Activated CD4-positive, alpha-beta T cell treated with anti-CD3 and anti-CD28 coated beads, Interleukin-2, amount 50 U/mL, for 1 hour (primary cell): Measurements from ENCODE around the gene CUL4A.
"Not testable (repeated sequence)": the region's sequence is repeated elsewhere in the genome, so short reads cannot be mapped to it uniquely, and the experiment has no call there.

Experiments
- DNase-seq: peaks from one replicate; pipeline ENCODE4 v3.0.0-alpha.2; 2020

Gene CUL4A

DNA sequence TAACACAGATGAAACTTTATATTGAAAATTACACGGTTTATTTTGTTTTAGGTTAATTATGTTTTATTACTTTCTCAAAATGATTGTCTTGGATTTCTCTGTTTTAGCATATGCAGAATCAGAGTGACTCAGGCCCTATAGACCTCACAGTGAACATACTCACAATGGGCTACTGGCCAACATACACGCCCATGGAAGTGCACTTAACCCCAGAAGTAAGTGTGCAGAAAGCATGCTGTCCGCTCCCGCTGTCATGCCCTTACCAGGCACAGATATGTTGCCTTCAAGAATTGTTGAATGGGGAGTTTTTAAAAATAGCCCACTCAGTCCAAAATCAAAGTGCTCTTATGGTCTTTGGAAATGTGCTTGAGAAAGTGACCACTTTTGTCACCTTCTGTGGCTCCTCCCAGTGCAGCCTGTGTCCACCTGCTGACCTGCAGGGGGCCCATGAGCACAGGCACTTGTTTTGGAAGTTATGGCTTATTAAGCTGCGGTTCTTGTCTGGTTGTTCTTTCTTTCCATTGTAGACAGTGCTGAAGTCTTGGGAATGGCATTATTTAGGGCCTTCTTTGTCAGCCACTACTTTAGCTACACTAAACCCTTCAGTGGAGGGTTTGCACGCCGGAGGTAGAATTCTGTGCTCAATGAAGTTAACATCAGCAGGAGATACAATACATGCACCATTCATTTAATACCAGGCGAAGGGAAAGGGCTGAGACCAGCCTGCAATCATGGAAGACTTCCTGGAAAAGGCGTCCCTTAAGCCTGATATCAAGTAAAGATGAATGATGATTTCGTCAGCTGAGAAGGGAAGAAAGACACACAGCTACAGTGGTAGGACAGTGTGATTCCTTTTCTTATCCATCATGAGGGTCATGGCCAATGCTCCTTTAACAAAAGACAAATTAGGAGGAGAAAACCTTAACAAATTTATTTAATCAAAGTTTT, 36.7 kb downstream of the CUL4A start:
- DNase-seq: no peak

DNA sequence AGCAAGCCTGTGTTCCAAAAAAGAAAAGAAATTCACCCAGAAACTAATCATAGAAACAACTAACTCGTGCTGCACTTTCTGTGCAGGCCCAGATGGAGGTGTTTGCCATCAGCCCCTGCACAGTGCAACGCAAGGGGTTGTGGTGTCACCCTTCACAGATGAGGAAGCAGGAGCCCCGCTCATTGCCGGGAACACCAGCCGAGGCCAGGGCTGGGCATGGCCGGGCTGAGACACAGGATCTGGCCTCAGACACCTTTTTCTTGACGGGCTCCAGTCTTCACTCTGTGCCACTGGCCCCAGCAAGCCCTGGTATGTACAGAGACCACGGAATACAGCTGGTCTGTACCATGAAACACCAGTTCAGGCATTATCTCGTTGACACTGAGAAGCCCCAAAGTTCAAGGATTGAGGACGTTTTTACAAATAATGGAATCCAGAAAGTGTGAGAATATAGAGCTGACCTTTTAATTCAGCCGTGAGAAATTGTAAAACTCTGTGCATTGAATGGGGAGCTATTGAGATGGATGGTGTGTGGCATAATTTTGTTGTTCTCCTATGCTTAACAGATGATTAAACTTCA, 43.2 kb downstream of the CUL4A start:
- no peak for DNase-seq

DNA sequence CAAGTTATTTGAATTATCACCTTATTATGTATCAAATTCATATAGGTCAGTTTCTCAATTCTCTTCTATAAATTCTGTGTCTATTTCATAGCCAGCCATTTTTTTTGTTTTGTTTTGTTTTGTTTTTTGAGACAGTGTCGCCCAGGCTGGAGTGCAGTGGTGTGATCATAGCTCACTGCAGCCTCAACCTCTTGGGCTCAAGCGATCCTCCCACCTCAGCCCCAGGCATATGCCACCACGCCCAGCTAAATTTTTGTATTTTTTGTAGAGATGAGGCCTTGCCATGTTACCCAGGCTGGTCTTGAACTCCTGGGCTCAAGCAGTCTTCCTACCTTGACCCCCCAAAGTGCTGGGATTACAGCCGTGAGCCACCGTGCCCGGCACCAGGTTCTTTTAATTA, 48.5 kb downstream of the CUL4A start:
- DNase-seq: not testable (repeated sequence)

DNA sequence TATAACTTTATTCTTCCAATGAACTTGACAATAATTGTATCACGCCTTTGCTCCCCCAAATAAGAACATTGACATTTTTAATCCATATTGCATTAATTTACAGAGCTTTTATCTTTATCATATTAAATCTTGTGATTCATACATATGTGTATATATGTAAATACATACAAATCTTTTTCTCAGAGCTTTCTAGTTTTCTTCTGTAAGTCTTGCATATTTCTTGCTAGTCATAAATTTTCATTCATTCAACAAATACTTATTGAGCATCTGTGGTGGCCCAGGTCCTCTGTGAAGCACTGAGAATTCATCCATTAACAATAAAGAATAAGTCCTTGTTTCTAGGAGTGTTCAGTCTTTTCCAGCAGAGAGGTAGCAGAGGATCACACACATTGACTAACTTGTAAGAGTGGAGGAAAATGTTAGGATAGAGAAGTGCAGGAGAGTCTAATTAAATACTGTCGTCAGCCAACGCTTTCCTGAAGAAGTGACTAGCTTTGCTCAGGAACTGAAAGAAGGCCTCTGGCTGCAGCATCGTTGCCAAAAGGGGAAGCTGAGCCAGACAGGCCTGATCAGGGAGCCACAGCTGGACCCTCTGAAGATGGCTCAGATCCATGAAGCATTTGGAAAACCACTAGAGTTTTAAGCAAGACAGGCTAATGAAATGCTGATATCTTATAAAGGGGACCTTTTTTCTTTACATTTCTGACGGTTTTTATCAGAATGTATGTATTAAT, 49.1 kb downstream of the CUL4A start:
- DNase-seq: no peak

DNA sequence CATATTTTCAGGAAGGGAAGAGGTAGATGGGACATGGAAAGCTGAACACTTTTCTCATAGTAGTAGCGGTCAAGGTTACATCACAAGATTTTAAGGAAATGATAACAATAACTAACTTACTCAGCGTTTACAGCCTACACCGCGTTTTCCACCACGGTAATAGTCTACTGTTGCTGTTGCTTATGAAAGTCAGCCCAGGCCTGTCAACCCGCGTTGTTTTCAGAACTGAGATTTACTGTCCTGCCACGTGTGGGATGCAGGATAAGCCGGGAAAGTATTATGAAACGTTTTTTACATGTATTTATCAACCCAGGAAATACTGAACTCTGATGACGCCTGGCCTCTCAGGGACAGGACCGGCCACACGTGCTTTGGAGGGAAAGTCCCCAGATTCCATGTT, 51.6 kb downstream of the CUL4A start:
- no peak for DNase-seq

DNA sequence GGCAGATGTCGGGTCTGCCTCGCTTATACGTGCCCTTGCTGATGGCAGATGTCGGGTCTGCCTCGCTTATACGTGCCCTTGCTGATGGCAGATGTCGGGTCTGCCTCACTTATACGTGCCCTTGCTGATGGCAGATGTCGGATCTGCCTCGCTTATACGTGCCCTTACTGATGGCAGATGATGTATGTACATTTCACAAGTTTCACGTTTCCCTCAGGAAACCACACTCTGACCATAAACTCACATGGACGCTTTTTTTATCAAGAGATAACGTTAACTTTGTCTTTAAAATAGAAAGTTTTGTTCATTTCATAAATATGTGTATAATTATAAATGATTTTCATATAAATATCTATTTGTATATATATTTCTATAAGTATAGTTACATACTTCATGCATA, 53.6 kb downstream of the CUL4A start:
- not testable (repeated sequence) for DNase-seq

DNA sequence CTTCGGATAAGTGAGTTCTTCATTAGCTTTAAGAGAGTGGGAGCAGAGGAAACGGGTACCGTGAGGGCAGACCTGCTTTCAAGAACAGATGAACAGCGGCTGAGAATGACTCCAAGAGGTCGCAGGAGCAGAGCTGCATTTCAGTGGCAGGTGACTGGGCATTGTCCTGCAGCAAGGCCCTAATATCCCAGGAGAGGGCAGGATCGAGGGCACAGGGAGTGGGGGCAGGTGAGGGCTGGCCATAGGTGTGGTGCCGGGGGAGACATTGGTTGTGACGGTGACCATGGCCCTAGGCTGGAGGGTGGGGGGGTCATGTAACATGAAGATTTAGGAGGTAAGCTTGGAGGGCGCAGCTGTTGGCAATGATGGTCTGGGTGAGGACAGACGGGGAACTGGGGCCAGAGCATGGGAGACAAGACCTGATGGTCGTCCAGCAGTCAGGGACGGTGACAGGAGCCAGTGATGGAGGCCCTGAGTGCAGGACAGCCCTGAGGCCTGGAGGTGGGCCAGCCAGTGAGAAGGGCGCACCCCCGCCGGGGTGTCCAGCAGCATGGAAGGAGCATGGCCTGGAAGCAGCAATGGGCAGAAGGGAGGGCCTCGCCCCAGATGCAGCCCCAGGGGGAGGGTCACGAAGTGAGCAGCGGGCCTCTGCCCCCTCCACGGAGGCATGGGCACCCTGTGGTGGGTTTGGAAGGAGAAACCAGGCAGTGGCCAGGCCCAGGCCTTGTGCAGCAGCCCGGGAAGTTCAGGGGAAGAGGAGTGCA, 58.4 kb downstream of the CUL4A start:
- no peak for DNase-seq

DNA sequence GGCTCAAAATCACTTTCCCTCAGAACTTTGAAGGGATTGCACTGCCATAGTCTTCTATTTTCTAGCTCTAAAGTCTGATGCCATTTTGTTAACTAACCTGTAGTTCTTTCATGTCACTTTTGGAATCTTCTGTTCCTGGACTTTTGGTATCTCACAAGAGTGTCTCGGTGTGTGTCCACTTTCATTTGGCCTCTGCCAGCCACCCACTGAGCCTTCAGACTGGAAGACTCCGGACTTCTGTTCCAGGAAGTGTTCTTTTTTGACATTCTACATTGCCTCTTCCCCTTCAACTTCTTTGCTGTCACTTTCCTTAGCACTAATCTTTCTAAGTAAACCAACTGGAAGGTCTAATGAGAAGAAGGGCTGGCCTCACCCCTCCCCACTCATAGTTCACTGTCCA, 62.6 kb downstream of the CUL4A start:
- DNase-seq: no peak

DNA sequence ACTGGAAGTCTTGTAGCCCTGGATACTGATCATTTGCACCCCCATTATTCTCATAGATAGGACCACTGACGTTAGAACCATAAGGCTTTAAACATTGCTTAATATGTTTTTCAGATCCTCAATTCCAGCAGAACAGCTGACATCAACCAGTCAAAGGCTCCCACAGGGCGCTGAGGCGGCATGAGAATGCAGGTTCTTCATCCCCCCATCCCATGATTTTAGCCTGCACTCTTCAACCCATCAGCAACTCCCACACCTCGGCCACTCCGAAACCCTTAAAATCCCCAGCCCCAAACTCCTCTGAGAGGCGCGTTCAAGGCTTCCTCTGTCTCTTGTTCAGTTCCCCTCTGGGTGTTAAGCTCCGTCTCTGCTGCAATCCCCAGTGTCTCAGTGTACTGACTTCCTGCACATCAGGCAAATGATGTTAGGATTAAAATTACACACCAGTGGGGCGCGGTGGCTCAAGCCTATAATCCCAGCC, 63.3 kb downstream of the CUL4A start:
- no peak for DNase-seq

DNA sequence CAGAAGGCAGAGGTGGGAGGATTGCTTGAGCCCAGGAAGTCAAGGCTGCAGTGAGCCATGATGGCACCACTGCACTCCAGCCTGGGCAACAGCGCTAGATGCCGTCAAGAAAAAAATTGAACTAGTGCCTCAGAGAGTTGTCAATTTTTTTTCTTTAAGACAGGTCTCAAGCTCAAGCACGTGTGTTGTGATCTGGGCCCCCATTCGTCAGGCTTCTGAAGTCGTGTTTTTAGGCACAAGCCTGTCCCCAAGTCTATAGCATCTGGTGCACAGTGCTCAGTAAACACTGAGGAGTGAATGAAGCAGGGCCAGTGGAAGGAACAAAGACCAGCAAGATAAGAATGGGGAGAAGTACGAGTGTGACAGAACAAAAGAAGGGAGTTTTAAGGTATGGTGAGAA, 63.9 kb downstream of the CUL4A start:
- no peak for DNase-seq

DNA sequence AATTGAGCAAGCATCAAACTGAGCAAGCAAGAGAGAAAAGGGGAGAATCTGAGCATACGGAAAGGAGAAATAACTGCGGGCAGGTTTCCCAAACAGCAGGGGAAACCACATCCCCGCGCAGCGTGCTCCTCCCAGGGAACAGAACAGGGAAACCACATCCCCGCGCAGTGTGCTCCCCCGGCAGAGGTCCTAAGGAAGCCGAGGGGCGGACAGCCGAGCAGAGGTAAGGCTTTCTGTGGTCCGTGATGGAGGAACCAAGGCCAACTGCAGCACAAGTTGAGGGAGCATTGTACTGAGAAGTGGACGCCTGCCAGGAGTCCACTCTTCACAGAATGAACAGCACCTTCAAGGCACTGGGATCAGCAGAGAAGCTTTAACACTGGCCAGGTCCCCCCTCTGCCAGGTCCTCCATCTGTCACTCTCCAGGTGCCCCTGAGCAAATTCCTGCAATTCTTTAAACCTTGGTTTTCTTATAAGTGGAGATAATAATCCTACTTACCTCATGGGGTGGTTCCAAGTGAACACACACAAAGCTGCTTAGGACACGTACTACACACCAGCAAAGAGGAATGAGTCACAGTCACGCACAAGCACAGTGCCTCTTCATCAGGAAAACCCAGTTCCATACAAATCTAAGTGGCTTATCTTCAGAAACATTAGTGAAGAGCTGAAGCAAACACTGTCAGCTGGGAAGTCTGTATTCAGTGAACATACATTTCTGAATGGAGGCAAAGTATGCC, 64.6 kb downstream of the CUL4A start:
- no peak for DNase-seq

DNA sequence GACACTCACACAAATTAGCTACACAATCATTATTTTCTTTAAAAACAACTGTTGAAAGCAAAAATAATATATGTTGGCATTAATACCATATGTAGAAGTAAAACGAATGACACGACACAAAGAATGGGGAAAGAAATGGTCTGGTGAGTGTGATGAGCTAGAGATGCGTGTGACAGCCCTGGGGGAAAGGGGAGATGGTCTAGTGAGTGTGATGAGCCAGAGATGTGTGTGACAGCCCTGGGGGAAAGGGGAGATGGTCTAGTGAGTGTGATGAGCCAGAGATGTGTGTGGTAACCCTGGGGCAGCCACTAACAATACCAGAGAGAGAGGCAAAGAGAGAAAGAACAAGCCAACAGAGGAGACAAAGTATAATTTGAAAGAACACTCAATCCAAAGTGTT, 65.3 kb downstream of the CUL4A start:
- DNase-seq: no peak

DNA sequence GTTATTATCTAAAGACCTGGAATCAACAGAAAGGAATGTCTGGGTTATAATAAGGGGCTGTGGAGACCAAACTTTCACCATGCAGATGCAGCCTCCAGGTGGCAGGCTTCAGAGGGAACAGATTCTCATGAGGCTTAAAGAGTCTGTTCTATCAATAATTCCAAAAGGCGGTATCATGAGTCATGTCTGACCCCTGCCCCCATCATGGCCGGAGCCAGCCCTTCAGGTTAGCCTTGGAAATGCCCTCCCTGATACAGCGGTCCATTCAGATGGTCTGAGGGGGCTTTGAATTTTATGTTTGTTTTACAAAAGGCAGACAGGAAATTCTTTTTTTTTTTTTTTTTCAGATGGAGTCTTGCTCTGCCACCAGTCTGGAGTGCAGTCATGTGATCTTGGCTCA, 66.0 kb downstream of the CUL4A start:
- peak; percentile 36 for DNase-seq

DNA sequence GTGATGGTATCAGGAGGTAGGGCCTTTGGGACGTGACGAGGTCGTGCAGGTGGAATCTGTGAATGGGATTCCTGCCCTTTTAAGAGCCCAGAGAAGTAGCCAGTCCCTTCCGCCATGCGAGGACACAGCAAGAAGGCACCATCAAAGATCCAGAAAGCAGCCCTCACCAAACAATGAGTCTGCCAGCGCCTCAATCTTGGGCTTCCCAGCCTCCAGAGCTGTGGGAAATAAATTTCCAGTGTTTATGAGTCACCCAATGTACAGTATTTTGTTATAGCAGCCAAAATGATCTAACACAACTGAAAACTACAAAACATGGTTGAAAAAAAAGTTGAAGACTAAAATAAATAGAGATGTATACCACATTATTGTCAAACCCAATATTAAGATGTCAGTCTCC, 70.7 kb downstream of the CUL4A start:
- DNase-seq: no peak

DNA sequence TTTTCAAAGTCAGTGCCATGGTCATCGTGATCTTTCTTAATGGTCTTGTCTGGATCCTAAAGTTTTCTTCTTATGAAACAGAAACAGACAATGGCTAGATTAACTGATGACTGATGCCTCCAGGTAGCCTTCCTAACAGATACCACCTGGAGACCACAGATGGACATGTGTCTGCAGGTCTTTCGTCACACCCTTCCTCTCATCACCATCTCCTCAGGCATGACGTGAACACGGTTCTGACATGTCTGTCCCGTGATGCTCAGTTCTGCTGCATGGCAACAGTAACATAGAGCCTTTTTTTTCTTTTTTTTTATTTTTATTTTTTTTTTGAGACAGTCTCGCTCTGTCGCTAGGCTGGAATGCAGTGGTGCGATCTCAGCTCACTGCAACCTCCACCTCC, 74.5 kb downstream of the CUL4A start:
- DNase-seq: no peak

DNA sequence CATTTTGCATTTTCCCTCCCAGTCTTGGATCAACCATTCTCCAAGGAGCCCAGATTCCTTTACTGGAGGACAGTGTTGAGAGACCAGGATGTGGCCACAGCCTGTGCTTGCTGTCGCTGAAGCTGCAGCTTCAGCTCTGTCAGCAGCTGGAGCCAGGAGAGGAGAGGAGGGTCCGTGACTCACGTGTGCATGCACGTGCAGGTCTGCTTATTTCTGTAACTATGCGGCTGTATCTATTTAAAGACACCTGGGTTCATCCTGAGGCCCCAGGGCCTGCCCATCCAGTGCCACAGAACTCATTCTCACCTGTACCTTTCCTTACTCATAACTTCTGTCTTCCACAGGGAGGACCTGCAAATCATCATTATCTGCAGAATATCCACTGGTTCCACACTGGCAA, 79.5 kb downstream of the CUL4A start:
- DNase-seq: no peak

DNA sequence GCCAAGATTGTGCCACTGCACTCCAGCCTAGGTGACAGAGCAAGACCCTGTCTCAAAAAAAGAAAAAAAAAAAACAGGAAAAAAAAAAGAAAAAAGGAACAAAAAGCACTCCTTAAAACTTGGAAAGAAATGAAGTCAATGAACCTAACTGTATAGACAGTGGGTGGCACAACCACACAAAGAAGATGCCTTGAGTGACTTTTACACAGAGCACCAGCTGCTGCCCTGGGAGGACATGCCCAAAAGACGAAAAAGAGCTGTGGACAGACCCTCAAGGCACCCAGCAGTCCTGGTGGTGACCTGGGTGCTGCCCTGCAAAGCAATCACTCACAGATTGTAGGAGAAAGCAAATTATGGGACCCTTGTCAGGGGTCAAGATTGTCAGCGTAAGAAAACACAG, 81.7 kb downstream of the CUL4A start:
- no peak for DNase-seq

DNA sequence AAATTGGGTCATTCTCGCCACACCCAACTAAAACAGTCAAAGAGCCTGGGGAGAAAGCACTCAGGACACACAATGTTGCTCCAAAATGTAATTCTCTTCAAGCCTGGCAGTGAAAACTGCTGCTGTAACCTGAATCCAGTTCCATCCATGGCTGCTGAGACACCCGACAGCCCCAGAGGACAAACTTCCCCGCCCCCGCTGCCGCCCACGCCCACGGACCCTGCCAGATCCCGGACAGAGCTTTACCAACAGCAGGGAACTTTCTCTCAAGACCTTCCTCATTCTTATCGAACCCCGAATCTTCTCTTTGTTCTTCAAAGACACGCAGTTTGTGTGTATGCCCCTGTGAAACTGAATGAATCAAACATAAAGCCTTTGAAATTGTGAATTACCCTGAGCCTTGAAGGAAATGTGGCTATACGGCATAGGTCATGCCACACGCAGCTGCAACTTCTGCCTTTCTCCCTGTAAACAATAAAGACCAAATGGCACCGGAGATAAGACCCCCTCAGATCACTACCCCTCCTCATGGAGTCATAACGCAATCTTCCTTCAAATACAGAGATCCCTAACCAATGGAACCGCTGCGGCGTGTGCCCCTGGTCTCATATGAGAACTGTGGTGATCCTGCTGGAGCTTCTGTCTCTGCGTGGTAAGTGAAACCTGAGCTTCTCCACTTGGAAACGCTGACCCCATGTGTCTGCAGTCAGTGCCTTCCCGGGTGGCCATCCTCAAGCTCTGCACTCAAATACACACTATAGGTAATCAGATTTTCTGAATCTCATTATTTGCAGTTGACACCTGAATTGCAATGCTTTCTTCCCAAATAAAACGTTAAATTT, 82.8 kb downstream of the CUL4A start:
- no peak for DNase-seq

DNA sequence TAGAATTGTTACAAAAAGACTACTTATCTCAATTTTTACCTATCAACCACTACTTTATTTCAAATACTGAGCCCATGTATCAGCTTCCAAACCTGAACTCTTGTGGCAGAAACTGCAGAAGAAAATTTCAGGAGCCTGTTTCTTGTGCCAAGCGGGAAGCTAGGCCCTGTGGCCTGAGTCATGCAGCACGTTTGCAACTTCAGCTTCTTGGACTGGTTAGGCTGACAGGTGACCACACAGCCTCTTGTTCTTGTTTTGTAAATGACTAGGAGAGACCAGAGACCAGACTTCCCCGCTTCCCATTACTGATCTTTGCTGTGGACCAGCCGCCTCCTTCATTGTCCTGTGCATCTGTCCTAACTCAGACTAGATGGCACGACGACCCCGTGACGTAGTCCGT, 84.3 kb downstream of the CUL4A start:
- DNase-seq: no peak

DNA sequence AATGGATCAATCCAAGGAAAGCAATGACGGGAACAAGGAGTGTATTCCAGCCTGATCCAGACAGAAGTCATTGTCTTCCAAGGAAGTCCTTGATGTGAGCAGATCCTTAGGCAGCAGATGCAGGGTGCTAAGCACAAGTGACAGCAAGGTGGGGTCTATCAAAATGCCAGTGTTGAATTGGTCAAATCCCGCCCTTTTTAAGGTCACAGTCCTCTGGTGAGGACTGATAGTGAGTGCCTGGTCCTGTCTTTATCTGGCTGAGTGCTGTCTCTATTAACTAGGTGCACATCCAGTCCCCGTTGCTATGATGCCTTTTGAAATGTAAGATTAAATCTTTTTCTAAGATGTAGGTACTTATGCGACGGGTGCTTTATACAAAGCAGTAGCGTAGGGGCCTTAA, 86.4 kb downstream of the CUL4A start:
- no peak for DNase-seq

DNA sequence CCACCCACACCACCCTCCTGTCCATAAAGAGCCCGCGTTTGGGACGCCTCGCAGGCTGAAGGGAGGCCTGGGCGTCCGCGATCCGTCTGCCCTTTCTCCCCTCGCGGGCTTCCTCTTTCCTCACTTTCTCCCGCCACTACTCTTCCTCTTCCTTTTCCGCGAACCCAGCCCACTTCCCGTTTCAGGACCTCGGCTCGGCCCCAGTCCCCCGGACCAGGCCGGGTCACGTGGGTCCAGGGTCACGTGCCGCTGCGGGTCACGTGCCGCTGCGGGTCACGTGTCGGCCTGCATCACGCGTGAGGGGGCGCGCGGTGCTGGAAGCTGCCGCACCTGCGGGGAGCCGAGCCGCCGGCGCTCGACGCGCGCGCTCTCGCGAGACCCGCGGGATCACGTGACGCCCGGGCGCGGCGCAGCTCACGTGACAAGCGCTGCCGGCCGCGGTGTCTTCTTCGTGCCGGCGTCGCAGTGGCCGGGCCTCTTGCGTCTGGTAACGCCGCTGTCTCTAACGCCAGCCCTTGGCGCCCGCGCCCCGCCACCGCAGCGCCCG, 87.5 kb downstream of the CUL4A start, which contains the start of gene LAMP1:
TSS of gene LAMP1 (plus strand) at position 417 of the 547 bp plus-strand sequence. CDS start 196 bp downstream, outside the sequence.
- DNase-seq: peak; percentile 99
